ENCODE results near the gene CEACAM21. TPM values are rescaled to one million over a fixed set of nuclear protein-coding genes. Genes with fewer than 3 reads are reported as not detected.
"Not testable (repeated sequence)": the region's sequence is repeated elsewhere in the genome, so short reads cannot be mapped to it uniquely, and the experiment has no call there.

Gene CEACAM21
- total and polyA plus RNA-seq, 2 donors from 2014 or later, result 1.2 to 5.6 TPM

GRCh38 chr19:41577833-41578232, 1.9 kb downstream of the CEACAM21 start:
- FAIRE-seq (no peak), DNase-seq (no peak)
- TF ChIP-seq CTCF (IDR thresholded peaks at IDR 0.05; ENCODE audit: borderline replicate concordance, extremely low read depth, insufficient read depth), result no peak
- Histone ChIP-seq H3K27ac (ENCODE audit: low read depth in 2 of 2, low read length in 2 of 2) (no peak overlapping the region), H3K27me3 (ENCODE audit: control insufficient read depth, insufficient read depth, low read length) (no peaks in the 10 kb centered on the region), H3K9ac (ENCODE audit: low read length in 3 of 3) (no peak overlapping the region), H3K4me1 (ENCODE audit: control insufficient read depth in 2 of 3, insufficient read depth in 2 of 3, low read depth in 1 of 3, low read length in 3 of 3) (no peaks in the 10 kb centered on the region), H3K4me3 (ENCODE audit: low read length in 3 of 3) (no peak overlapping the region), H3K9me3 (ENCODE audit: control insufficient read depth in 2 of 3, insufficient read depth in 1 of 3, low read length in 3 of 3) (peaks cover 0 to 6% (median 0%) of the 10 kb centered on the region in 3 donors), H3K36me3 (ENCODE audit: control insufficient read depth in 2 of 3, insufficient read depth in 3 of 3, low read length in 3 of 3) (no peaks in the 10 kb centered on the region)
- intact Hi-C loops (cut with DNase I), result loop anchor here (10.0 kb wide), 1 partner anchor 133 kb away; the partner anchor contains the start of gene ERICH4

DNA sequence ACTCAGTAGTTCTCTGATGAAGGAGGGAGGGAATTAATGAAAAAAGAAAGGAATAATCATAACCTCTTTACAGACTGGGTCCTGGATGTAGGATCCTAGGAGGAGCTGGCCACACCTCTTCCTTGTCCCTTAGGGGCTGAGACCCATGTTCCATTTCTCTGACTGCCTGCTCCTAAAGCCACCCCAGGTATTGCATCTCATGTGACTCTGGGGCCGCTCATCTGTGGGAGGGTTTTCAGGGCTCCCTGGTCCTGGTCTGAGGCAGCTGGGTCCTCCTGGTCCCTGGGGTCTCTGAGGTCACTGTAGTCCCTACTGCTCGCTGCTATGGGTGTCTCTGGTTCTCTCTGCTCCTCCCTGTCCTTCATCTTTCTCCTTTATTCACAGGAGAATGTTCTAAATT, 2.9 kb downstream of the CEACAM21 start:
- H3K27me3 ChIP-seq (ENCODE audit: control insufficient read depth, insufficient read depth, low read length), result no peaks in the 10 kb centered on the region
- TF ChIP-seq CTCF (IDR thresholded peaks at IDR 0.05; ENCODE audit: borderline replicate concordance, extremely low read depth, insufficient read depth), result no peak
- no peaks in the 10 kb centered on the region for H3K4me1 ChIP-seq (ENCODE audit: control insufficient read depth in 2 of 3, insufficient read depth in 2 of 3, low read depth in 1 of 3, low read length in 3 of 3)
- intact Hi-C loops (cut with DNase I), result loop anchor here (10.0 kb wide), 1 partner anchor 134 kb away; the partner anchor contains the start of gene ERICH4
- no peak for DNase-seq
- no peak overlapping the region for H3K9ac ChIP-seq (ENCODE audit: low read length in 3 of 3)
- H3K4me3 ChIP-seq (ENCODE audit: low read length in 3 of 3), result no peak overlapping the region
- peaks cover 0 to 6% (median 0%) of the 10 kb centered on the region in 3 donors for H3K9me3 ChIP-seq (ENCODE audit: control insufficient read depth in 2 of 3, insufficient read depth in 1 of 3, low read length in 3 of 3)
- H3K27ac ChIP-seq (ENCODE audit: low read depth in 2 of 2, low read length in 2 of 2), result no peak overlapping the region
- FAIRE-seq, result no peak
- no peaks in the 10 kb centered on the region for H3K36me3 ChIP-seq (ENCODE audit: control insufficient read depth in 2 of 3, insufficient read depth in 3 of 3, low read length in 3 of 3)

GRCh38 chr19:41581068-41581467, 5.1 kb downstream of the CEACAM21 start:
- H3K9me3 ChIP-seq (ENCODE audit: control insufficient read depth in 2 of 3, insufficient read depth in 1 of 3, low read length in 3 of 3); FAIRE-seq; DNase-seq; H3K27me3 ChIP-seq (ENCODE audit: control insufficient read depth, insufficient read depth, low read length); H3K4me1 ChIP-seq (ENCODE audit: control insufficient read depth in 2 of 3, insufficient read depth in 2 of 3, low read depth in 1 of 3, low read length in 3 of 3); H3K4me3 ChIP-seq (ENCODE audit: low read length in 3 of 3); intact Hi-C loops (cut with DNase I); H3K36me3 ChIP-seq (ENCODE audit: control insufficient read depth in 2 of 3, insufficient read depth in 3 of 3, low read length in 3 of 3); H3K9ac ChIP-seq (ENCODE audit: low read length in 3 of 3); H3K27ac ChIP-seq (ENCODE audit: low read depth in 2 of 2, low read length in 2 of 2): not testable (repeated sequence)

- DNase-seq; H3K27me3 ChIP-seq (ENCODE audit: control insufficient read depth, insufficient read depth, low read length); H3K4me1 ChIP-seq (ENCODE audit: control insufficient read depth in 2 of 3, insufficient read depth in 2 of 3, low read depth in 1 of 3, low read length in 3 of 3); H3K9me3 ChIP-seq (ENCODE audit: control insufficient read depth in 2 of 3, insufficient read depth in 1 of 3, low read length in 3 of 3); intact Hi-C loops (cut with DNase I); H3K4me3 ChIP-seq (ENCODE audit: low read length in 3 of 3); H3K27ac ChIP-seq (ENCODE audit: low read depth in 2 of 2, low read length in 2 of 2); FAIRE-seq; H3K36me3 ChIP-seq (ENCODE audit: control insufficient read depth in 2 of 3, insufficient read depth in 3 of 3, low read length in 3 of 3); H3K9ac ChIP-seq (ENCODE audit: low read length in 3 of 3): not testable (repeated sequence)
Measured at GRCh38 chr19:41582577-41583182, 6.7 kb downstream of the CEACAM21 start.

All from kidney (tissue), 14 donors.